HepG2 (cell line): ENCODE data around the gene PANK4. TPM values are rescaled to one million over a fixed set of nuclear protein-coding genes. Genes with fewer than 3 reads are reported as not detected.

Experiments
- AGO2 ChIP-seq: fragments of 200-400 bp; formaldehyde crosslinking; optimal IDR thresholded peaks from 2 replicates; pipeline ENCODE3; 2017; ENCODE audit warnings: mild to moderate bottlenecking, low read depth, low read length, moderate library complexity
- CENPX ChIP-seq: sonication (generic); formaldehyde crosslinking; IDR thresholded peaks from 2 replicates; pipeline ENCODE4 v1.9.0; 2021; ENCODE audit warnings: mild to moderate bottlenecking, missing genetic modification reagents, moderate library complexity
- CHCHD3 ChIP-seq: sonication (generic); formaldehyde crosslinking; IDR thresholded peaks from 2 replicates; pipeline ENCODE4 v1.8.0; 2022; ENCODE audit warnings: mild to moderate bottlenecking, missing genetic modification reagents, moderate library complexity
- ETV5 ChIP-seq: IDR thresholded peaks from 2 replicates; pipeline ENCODE4 v1.6.1; 2018; ENCODE audit warnings: missing biosample characterization, missing genetic modification reagents, inconsistent platforms, borderline replicate concordance
- FOXO4 ChIP-seq: sonication (generic); formaldehyde crosslinking; conservative IDR thresholded peaks from 2 replicates; pipeline ENCODE4 v1.8.1; 2023; ENCODE audit warnings: missing genetic modification reagents
- IRX3 ChIP-seq: sonication (generic); formaldehyde crosslinking; IDR thresholded peaks from 2 replicates; pipeline ENCODE4 v1.8.1; 2023; ENCODE audit warnings: mild to moderate bottlenecking, low read depth, missing genetic modification reagents, borderline replicate concordance
- KDM6A ChIP-seq: IDR thresholded peaks from 2 replicates; pipeline ENCODE4 v1.6.1; 2016; ENCODE audit warnings: low read depth
- NFE2L1 ChIP-seq: sonication (generic); formaldehyde crosslinking; IDR thresholded peaks from 2 replicates; pipeline ENCODE4 v1.4.0; 2020; ENCODE audit warnings: missing genetic modification reagents, mild to moderate bottlenecking, borderline replicate concordance
- PHF8 ChIP-seq: sonication (generic); formaldehyde crosslinking; IDR thresholded peaks from 2 replicates; pipeline ENCODE4 v1.5.0; 2020; ENCODE audit warnings: missing genetic modification reagents
- POGZ ChIP-seq: sonication (generic); formaldehyde crosslinking; IDR thresholded peaks from 2 replicates; pipeline ENCODE4 v1.4.0; 2020; ENCODE audit warnings: mild to moderate bottlenecking, missing genetic modification reagents
- RBM39 ChIP-seq: fragments of 200-400 bp; formaldehyde crosslinking; IDR thresholded peaks from one replicate; pipeline ENCODE4 v1.6.1; 2018; ENCODE audit warnings: antibody characterized with exemption, mild to moderate bottlenecking, low read depth, low read length; ENCODE audit not compliant: poor library complexity, severe bottlenecking
- SP4 ChIP-seq: sonication (generic); formaldehyde crosslinking; IDR thresholded peaks from 2 replicates; pipeline ENCODE4 v1.8.1; 2023; ENCODE audit warnings: mild to moderate bottlenecking, missing genetic modification reagents
- STAG1 ChIP-seq: sonication (generic); formaldehyde crosslinking; IDR thresholded peaks from 2 replicates; pipeline ENCODE4 v1.4.0; 2020; ENCODE audit warnings: missing genetic modification reagents
- TBX2 ChIP-seq: sonication (generic); formaldehyde crosslinking; IDR thresholded peaks from 2 replicates; pipeline ENCODE4 v1.5.0; 2020; ENCODE audit warnings: missing genetic modification reagents, mild to moderate bottlenecking, borderline replicate concordance
- ZBTB3 ChIP-seq: sonication (generic); formaldehyde crosslinking; IDR thresholded peaks from 2 replicates; pipeline ENCODE4 v1.4.0; 2020; ENCODE audit warnings: low read depth, mild to moderate bottlenecking, moderate library complexity, missing genetic modification reagents, borderline replicate concordance
- ZBTB42 ChIP-seq: sonication (generic); formaldehyde crosslinking; IDR thresholded peaks from 2 replicates; pipeline ENCODE4 v1.5.0; 2020; ENCODE audit warnings: mild to moderate bottlenecking, missing genetic modification reagents
- ZNF567 ChIP-seq: sonication (generic); formaldehyde crosslinking; IDR thresholded peaks from 2 replicates; pipeline ENCODE4 v1.8.1; 2023; ENCODE audit warnings: mild to moderate bottlenecking, missing genetic modification reagents, borderline replicate concordance
- ZNF652 ChIP-seq: IDR thresholded peaks from 2 replicates; pipeline ENCODE4 v1.6.1; 2016; ENCODE audit warnings: low read depth, borderline replicate concordance
- ZNF770 ChIP-seq: sonication (generic); formaldehyde crosslinking; IDR thresholded peaks from 2 replicates; pipeline ENCODE4 v1.5.0; 2020; ENCODE audit warnings: mild to moderate bottlenecking, missing genetic modification reagents
- ZNF780A ChIP-seq: sonication (generic); formaldehyde crosslinking; IDR thresholded peaks from 2 replicates; pipeline ENCODE4 v1.8.0; 2022; ENCODE audit warnings: mild to moderate bottlenecking, missing genetic modification reagents, moderate library complexity
- ZNF850 ChIP-seq: sonication (generic); formaldehyde crosslinking; conservative IDR thresholded peaks from 2 replicates; pipeline ENCODE4 v1.9.0; 2021; ENCODE audit warnings: mild to moderate bottlenecking, missing genetic modification reagents
- polyA plus RNA-seq, 8 experiments: library from polyadenylated mRNA; depleted of rRNA in 3 of 8; stranded (reverse) in 7 of 8; unstranded in 1 of 8; fragments of >200 nt; fragmentation: Illumina TruSeq in 4 of 8; extraction: Trizol in 4 of 8; gene quantifications; 2 replicates each; pipeline versions ENCODE4 v1.2.1 to v1.2.3, GENCODE V29; 2011 to 2016; ENCODE audit warnings: low read depth in 4 of 8, missing spikeins in 1 of 8, mixed read lengths in 1 of 8; ENCODE audit not compliant: insufficient read depth in 1 of 8
- total RNA-seq, 5 experiments: library from RNA; depleted of rRNA; stranded (reverse); fragments of >200 nt; fragmentation: Illumina TruSeq; extraction: Trizol; gene quantifications; 2 replicates each; pipeline ENCODE4 v1.2.3, GENCODE V29; 2016; ENCODE audit warnings: low read depth in 1 of 5
- TF ChIP-seq, protein P1 (sequence below): sonication (generic); formaldehyde crosslinking; IDR thresholded peaks from 2 replicates; pipeline ENCODE4 v1.5.1; 2020; ENCODE audit warnings: mild to moderate bottlenecking, moderate library complexity, missing genetic modification reagents

The PANK4 gene
- total and polyA plus RNA-seq, 2 of the 13 experiments (the other 11 are each of a cell fraction or from before 2014, with no cell fraction given), result 17.4 to 19.3 TPM

GRCh38 chr1:2546515-2547209 is 20.3 kb upstream of the PANK4 start (continued):
- TF ChIP-seq, protein P1, sequence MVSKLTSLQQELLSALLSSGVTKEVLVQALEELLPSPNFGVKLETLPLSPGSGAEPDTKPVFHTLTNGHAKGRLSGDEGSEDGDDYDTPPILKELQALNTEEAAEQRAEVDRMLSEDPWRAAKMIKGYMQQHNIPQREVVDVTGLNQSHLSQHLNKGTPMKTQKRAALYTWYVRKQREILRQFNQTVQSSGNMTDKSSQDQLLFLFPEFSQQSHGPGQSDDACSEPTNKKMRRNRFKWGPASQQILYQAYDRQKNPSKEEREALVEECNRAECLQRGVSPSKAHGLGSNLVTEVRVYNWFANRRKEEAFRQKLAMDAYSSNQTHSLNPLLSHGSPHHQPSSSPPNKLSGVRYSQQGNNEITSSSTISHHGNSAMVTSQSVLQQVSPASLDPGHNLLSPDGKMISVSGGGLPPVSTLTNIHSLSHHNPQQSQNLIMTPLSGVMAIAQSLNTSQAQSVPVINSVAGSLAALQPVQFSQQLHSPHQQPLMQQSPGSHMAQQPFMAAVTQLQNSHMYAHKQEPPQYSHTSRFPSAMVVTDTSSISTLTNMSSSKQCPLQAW (CRISPR knock-in tag), result peak; percentile 37; the same call in 1 of the 2 replicates
- TF ChIP-seq ZNF780A (CRISPR knock-in tag), result peak; percentile 93
- no peak for TF ChIP-seq KDM6A (CRISPR knock-in tag)
- TF ChIP-seq ZNF850, result no peak
- peak; percentile 39 for TF ChIP-seq PHF8
- TF ChIP-seq ZBTB3 (CRISPR knock-in tag), result no peak
- peak; percentile 41 for TF ChIP-seq AGO2
- TF ChIP-seq CENPX (CRISPR knock-in tag), result no peak
- TF ChIP-seq RBM39, result peak; percentile 30
- no peak for TF ChIP-seq NFE2L1 (CRISPR knock-in tag)
- TF ChIP-seq STAG1 (CRISPR knock-in tag), result no peak
- no peak; the same call in 1 of the 2 replicates for TF ChIP-seq ZNF567 (CRISPR knock-in tag)
- peak; percentile 49; the same call in 1 of the 2 replicates for TF ChIP-seq ZNF770 (CRISPR knock-in tag)
- TF ChIP-seq TBX2 (CRISPR knock-in tag), result no peak
- TF ChIP-seq ETV5 (CRISPR knock-in tag), result no peak; the same call in 1 of the 2 replicates
- TF ChIP-seq POGZ (CRISPR knock-in tag), result no peak
- TF ChIP-seq ZBTB42 (CRISPR knock-in tag), result no peak
- 0 out of 2 replicates have a peak, but pooled peaks have one; percentile 50 for TF ChIP-seq CHCHD3 (CRISPR knock-in tag)
- 0 out of 2 replicates have a peak, but pooled peaks have one; percentile 13 for TF ChIP-seq SP4 (CRISPR knock-in tag)
- no peak for TF ChIP-seq IRX3 (CRISPR knock-in tag)
- TF ChIP-seq ZNF652 (CRISPR knock-in tag), result no peak
- TF ChIP-seq FOXO4, result no peak
